NCI-H1048 (cell line): ENCODE data around the gene LUC7L.
"Not testable (repeated sequence)": the region's sequence is repeated elsewhere in the genome, so short reads cannot be mapped to it uniquely, and the experiment has no call there.

Source experiments
- DNase-seq: peaks from one replicate; lab custom pipeline; 2025; lab: John Stamatoyannopoulos, UW

The LUC7L gene

GRCh38 chr16:179211-180092 is 49.8 kb downstream of the LUC7L start:
- DNase-seq = no peak

DNA sequence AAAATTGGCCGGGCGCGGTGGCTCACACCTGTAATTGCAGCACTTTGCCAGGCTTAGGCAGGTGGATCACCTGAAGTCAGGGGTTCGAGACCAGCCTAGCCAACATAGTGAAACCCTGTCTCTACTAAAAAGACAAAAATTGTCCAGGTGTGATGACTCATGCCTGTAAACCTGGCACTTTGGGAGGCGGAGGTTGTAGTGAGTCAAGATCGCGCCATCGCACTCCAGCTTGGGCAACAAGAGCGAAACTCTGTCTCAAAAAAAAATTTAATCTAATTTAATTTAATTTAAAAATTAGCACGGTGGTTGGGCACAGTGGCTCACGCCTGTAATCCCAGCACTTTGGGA is 50.6 kb downstream of the LUC7L start:
- DNase-seq = no peak

DNA sequence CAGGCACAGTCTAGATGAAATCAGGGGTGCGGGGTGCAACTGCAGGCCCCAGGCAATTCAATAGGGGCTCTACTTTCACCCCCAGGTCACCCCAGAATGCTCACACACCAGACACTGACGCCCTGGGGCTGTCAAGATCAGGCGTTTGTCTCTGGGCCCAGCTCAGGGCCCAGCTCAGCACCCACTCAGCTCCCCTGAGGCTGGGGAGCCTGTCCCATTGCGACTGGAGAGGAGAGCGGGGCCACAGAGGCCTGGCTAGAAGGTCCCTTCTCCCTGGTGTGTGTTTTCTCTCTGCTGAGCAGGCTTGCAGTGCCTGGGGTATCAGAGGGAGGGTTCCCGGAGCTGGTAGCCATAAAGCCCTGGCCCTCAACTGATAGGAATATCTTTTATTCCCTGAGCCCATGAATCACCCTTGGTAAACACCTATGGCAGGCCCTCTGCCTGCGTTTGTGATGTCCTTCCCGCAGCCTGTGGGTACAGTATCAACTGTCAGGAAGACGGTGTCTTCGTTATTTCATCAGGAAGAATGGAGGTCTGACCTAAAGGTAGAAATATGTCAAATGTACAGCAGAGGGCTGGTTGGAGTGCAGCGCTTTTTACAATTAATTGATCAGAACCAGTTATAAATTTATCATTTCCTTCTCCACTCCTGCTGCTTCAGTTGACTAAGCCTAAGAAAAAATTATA is 51.1 kb downstream of the LUC7L start:
- DNase-seq = no peak

GRCh38 chr16:177394-177822 is 51.8 kb downstream of the LUC7L start:
- no peak for DNase-seq

- not testable (repeated sequence) for DNase-seq
Measured at GRCh38 chr16:176477-177382, 52.5 kb downstream of the LUC7L start, which contains the start of gene HBA1. Gene HBA1 (plus strand): TSS chr16:176680. CDS start chr16:176717, 37 bp downstream.

DNA sequence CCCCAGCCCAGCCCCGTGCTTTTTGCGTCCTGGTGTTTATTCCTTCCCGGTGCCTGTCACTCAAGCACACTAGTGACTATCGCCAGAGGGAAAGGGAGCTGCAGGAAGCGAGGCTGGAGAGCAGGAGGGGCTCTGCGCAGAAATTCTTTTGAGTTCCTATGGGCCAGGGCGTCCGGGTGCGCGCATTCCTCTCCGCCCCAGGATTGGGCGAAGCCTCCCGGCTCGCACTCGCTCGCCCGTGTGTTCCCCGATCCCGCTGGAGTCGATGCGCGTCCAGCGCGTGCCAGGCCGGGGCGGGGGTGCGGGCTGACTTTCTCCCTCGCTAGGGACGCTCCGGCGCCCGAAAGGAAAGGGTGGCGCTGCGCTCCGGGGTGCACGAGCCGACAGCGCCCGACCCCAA is 53.2 kb downstream of the LUC7L start:
- not testable (repeated sequence) for DNase-seq

DNA sequence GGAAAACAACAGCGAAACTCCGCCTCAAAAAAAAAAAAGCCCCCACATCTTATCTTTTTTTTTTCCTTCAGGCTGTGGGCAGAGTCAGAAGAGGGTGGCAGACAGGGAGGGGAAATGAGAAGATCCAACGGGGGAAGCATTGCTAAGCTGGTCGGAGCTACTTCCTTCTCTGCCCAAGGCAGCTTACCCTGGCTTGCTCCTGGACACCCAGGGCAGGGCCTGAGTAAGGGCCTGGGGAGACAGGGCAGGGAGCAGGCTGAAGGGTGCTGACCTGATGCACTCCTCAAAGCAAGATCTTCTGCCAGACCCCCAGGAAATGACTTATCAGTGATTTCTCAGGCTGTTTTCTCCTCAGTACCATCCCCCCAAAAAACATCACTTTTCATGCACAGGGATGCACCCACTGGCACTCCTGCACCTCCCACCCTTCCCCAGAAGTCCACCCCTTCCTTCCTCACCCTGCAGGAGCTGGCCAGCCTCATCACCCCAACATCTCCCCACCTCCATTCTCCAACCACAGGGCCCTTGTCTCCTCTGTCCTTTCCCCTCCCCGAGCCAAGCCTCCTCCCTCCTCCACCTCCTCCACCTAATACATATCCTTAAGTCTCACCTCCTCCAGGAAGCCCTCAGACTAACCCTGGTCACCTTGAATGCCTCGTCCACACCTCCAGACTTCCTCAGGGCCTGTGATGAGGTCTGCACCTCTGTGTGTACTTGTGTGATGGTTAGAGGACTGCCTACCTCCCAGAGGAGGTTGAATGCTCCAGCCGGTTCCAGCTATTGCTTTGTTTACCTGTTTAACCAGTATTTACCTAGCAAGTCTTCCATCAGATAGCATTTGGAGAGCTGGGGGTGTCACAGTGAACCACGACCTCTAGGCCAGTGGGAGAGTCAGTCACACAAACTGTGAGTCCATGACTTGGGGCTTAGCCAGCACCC is 54.0 kb downstream of the LUC7L start:
- no peak for DNase-seq

GRCh38 chr16:173928-174769 is 55.1 kb downstream of the LUC7L start:
- DNase-seq = not testable (repeated sequence)

GRCh38 chr16:173211-173854 is 55.9 kb downstream of the LUC7L start:
- not testable (repeated sequence) for DNase-seq

DNA sequence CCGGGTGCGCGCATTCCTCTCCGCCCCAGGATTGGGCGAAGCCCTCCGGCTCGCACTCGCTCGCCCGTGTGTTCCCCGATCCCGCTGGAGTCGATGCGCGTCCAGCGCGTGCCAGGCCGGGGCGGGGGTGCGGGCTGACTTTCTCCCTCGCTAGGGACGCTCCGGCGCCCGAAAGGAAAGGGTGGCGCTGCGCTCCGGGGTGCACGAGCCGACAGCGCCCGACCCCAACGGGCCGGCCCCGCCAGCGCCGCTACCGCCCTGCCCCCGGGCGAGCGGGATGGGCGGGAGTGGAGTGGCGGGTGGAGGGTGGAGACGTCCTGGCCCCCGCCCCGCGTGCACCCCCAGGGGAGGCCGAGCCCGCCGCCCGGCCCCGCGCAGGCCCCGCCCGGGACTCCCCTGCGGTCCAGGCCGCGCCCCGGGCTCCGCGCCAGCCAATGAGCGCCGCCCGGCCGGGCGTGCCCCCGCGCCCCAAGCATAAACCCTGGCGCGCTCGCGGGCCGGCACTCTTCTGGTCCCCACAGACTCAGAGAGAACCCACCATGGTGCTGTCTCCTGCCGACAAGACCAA is 56.8 kb downstream of the LUC7L start, which contains the start of gene HBA2:
Gene HBA2, plus strand, starts transcription at position 503 of the 568 bp plus-strand sequence. Its CDS starts 37 bp downstream, at position 540.
- not testable (repeated sequence) for DNase-seq

- no peak for DNase-seq
Measured at GRCh38 chr16:170788-171187, 58.5 kb downstream of the LUC7L start.

GRCh38 chr16:170088-170507 is 59.2 kb downstream of the LUC7L start:
- DNase-seq = not testable (repeated sequence)

DNA sequence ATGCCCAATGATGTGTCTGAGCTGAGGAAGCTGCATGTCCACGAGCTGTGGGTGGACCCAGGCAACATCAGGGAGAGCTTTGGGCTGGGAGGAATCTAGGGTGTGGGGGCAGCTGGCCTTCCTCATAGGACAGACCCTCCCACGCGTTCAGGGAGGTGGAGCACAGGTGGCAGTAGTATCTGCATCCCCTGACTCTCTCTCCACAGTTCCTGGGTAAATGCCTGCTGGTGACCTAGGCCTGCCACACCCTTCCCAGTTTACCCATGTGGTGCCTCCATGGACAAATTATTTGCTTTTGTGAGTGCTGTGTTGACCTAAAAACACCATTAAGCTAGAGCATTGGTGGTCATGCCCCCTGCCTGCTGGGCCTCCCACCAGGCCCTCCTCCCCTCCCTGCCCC is 60.2 kb downstream of the LUC7L start:
- DNase-seq = no peak

GRCh38 chr16:168424-168823 is 60.8 kb downstream of the LUC7L start:
- DNase-seq = no peak

GRCh38 chr16:167122-167690 is 62.0 kb downstream of the LUC7L start:
- DNase-seq = no peak

DNA sequence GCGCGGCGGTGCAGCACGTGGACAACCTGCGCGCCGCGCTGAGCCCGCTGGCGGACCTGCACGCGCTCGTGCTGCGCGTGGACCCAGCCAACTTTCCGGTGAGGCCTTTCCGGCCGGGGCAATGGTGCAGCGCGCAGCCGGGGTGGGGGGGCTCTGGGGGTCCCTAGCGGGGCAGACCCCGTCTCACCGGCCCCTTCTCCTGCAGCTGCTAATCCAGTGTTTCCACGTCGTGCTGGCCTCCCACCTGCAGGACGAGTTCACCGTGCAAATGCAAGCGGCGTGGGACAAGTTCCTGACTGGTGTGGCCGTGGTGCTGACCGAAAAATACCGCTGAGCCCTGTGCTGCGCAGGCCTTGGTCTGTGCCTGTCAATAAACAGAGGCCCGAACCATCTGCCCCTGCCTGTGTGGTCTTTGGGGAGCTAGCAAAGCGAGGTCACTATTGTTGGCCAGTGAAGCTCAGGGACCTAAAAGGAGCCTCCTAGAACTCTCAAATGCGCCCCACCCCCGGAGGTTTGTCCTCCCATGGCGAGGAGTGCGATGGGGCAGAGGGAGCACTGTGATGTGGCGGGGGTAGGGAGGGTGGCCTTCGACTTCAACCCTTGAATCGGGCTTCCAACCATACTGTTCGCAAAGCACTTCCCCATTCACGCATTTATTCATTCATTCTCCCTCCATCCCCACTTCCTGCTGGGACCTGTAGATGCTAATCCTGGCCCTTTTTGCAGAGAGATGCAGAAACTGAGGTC is 62.7 kb downstream of the LUC7L start:
- DNase-seq = no peak

DNA sequence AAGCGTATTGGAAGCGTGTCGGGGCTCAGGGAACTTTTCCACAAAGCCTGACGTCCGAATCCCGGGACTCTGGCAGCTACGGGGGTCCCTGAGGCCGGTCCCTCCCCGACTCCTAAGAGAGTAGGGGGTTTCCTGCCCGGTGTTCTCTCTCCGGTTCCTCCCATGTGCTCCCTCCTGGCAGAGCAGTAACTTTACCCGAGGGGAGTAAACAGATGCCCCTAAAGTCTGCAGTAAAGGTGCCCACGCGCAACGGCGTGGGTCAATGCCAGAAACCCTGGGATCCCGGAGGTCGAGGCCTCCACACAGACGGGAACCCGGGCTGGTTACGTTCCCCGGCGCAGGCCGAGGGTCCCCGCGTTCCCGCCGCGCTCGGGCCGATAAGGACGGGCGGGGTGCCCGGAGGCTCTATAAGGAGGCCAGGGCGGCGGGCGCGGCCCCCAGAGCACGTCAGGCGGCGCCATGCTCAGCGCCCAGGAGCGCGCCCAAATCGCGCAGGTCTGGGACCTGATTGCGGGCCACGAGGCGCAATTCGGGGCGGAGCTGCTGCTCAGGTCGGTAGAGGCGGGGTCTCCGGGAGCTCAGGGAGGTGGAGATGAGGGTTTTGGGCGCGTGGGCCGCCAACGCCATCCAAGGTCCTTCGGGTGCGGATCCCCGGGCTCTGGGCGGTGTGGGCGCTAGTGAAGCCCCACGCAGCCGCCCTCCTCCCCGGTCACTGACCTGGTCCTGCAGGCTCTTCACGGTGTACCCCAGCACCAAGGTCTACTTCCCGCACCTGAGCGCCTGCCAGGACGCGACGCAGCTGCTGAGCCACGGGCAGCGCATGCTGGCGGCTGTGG is 63.5 kb downstream of the LUC7L start, which contains the start of gene HBM:
Gene HBM, plus strand, starts transcription at position 440 of the 836 bp plus-strand sequence. Its CDS starts 20 bp downstream, at position 460.
- DNase-seq = no peak
